Upper lobe of left lung (tissue), 4 donors: ENCODE results near the gene RETREG2.

ENCODE experiments used
- CTCF ChIP-seq, 6 experiments: fragments of 450-650 bp in 4 of 6; fragments of 200-600 bp in 2 of 6; sonication (generic) in 2 of 6; IDR thresholded peaks; one replicate each; pipeline ENCODE4 v1.5.1; 2016 to 2019; ENCODE audit warnings: antibody characterized with exemption in 6 of 6
- EP300 ChIP-seq, 4 donors: sonication (generic); formaldehyde crosslinking; IDR thresholded peaks; one replicate each; pipeline ENCODE4 v1.5.1; 2017; ENCODE audit warnings: antibody characterized with exemption in 4 of 4, control low read depth in 2 of 4
- POLR2A ChIP-seq, 4 donors: fragments of 450-650 bp; IDR thresholded peaks; one replicate each; pipeline ENCODE4 v1.5.1; 2016 to 2017; ENCODE audit warnings: antibody characterized with exemption in 4 of 4, mild to moderate bottlenecking in 2 of 4
- POLR2AphosphoS5 ChIP-seq, 2 donors: sonication (generic); formaldehyde crosslinking; IDR thresholded peaks; one replicate each; pipeline ENCODE4 v1.5.1; 2017; ENCODE audit warnings: antibody characterized with exemption in 2 of 2

GRCh38 chr2:219209236-219210195, 31.4 kb downstream of the RETREG2 start:
- TF ChIP-seq CTCF (IDR thresholded peaks at IDR 0.05) (no peak), POLR2A (IDR thresholded peaks at IDR 0.05) (no peak), POLR2AphosphoS5 (IDR thresholded peaks at IDR 0.05) (no peak), EP300 (IDR thresholded peaks at IDR 0.05) (no peak)
